K562 treated with DMSO at 1 percent for 4 hours (cell line): Measurements from ENCODE around the gene PPP1R2. TPM values are rescaled to one million over a fixed set of nuclear protein-coding genes. Genes with fewer than 3 reads are reported as not detected.

Experiments
- total RNA-seq: library from RNA; unstranded; fragments of 300-600 nt; gene quantifications from 2 replicates; pipeline ENCODE4 v1.2.3, GENCODE V29; 2022; ENCODE audit not compliant: insufficient read depth

The PPP1R2 gene
- 29.3 and 47.8 TPM in 2 replicates for total RNA-seq

GRCh38 chr3:195542698-195543499 lies at the start of gene PPP1R2:
TSS of gene PPP1R2 (minus strand) at chr3:195543325. CDS start at chr3:195543025, 300 bp downstream.

GRCh38 chr3:195583831-195584542 lies 40.9 kb upstream of the PPP1R2 start, which contains the start of gene APOD:
TSS of gene APOD (minus strand) at chr3:195583940. CDS start at chr3:195579461, 4,479 bp downstream.

Other genes starting within 250 kb of the PPP1R2 start
- gene ACAP2, start 100.3 kb downstream of the PPP1R2 start, total RNA-seq = 19.5 and 19.7 TPM in 2 replicates
- gene APOD, start 40.6 kb upstream of the PPP1R2 start, total RNA-seq = not detected in 2 replicates
- gene MUC20, start 177.7 kb upstream of the PPP1R2 start, total RNA-seq = 1.8 and 2.3 TPM in 2 replicates